Measurements from ENCODE around the gene STXBP1.

Gene STXBP1

GRCh38 chr9:127712371-127712770 lies 100.3 kb downstream of the STXBP1 start:
- H3K4me3 ChIP-seq (ENCODE audit: control insufficient read depth in 1 of 7, extremely low read depth in 1 of 7, insufficient read depth in 4 of 7, low read depth in 2 of 7, low read length in 6 of 7) = no peak overlapping the region
- no peak overlapping the region for H3K27ac ChIP-seq (ENCODE audit: insufficient read depth in 1 of 2, low read depth in 1 of 2, low read length in 2 of 2, poor library complexity in 1 of 2, severe bottlenecking in 2 of 2)
- POLR2A ChIA-PET = no interaction called here
- DNase-seq = no peak
- H3K9me3 ChIP-seq (ENCODE audit: control extremely low read depth in 1 of 5, control insufficient read depth in 4 of 5, insufficient read depth in 2 of 5, low read depth in 1 of 5, low read length in 4 of 5) = peaks cover 0 to 5% (median 0%) of the 10 kb centered on the region in 5 experiments
- H3K4me1 ChIP-seq (ENCODE audit: control extremely low read depth in 1 of 4, control insufficient read depth in 4 of 4, insufficient read depth in 4 of 4, low read length in 3 of 4) = peaks cover 0 to 28% (median 27%) of the 10 kb centered on the region in 4 experiments
- peaks cover 0 to 4% (median 0%) of the 10 kb centered on the region in 5 experiments for H3K27me3 ChIP-seq (replicated peaks in 2 of 5; ENCODE audit: control insufficient read depth in 4 of 5, insufficient read depth in 5 of 5, low read length in 4 of 5)
- no peaks in the 10 kb centered on the region for H3K36me3 ChIP-seq (ENCODE audit: control insufficient read depth in 4 of 4, insufficient read depth in 4 of 4, low read length in 3 of 4)
- CTCF ChIA-PET = interaction anchor here (1.2 to 1.6 kb wide), 2 partner anchors 21 to 22 kb away, joined by 3 read pairs; partner anchors contain the start of gene TOR2A
- 93% methylated on average over 10 of the region's 11 CpGs for WGBS (ENCODE audit: insufficient coverage)

- ChIA-PET CTCF (interaction anchor here (1.2 to 2.1 kb wide), 2 partner anchors 8 to 22 kb away, joined by 3 to 5 read pairs; partner anchors contain the start of gene TOR2A), POLR2A (no interaction called here)
- Histone ChIP-seq H3K27ac (ENCODE audit: insufficient read depth in 1 of 2, low read depth in 1 of 2, low read length in 2 of 2, poor library complexity in 1 of 2, severe bottlenecking in 2 of 2) (no peak overlapping the region), H3K27me3 (replicated peaks in 2 of 5; ENCODE audit: control insufficient read depth in 4 of 5, insufficient read depth in 5 of 5, low read length in 4 of 5) (peaks cover 0 to 4% (median 0%) of the 10 kb centered on the region in 5 experiments), H3K36me3 (ENCODE audit: control insufficient read depth in 4 of 4, insufficient read depth in 4 of 4, low read length in 3 of 4) (no peaks in the 10 kb centered on the region), H3K4me3 (ENCODE audit: control insufficient read depth in 1 of 7, extremely low read depth in 1 of 7, insufficient read depth in 4 of 7, low read depth in 2 of 7, low read length in 6 of 7) (no peak overlapping the region), H3K9me3 (ENCODE audit: control extremely low read depth in 1 of 5, control insufficient read depth in 4 of 5, insufficient read depth in 2 of 5, low read depth in 1 of 5, low read length in 4 of 5) (peaks cover 0 to 5% (median 0%) of the 10 kb centered on the region in 5 experiments), H3K4me1 (ENCODE audit: control extremely low read depth in 1 of 4, control insufficient read depth in 4 of 4, insufficient read depth in 4 of 4, low read length in 3 of 4) (peaks cover 0 to 28% (median 26%) of the 10 kb centered on the region in 4 experiments)
- WGBS (ENCODE audit: insufficient coverage) = 98% methylated on average over 8 of the region's 10 CpGs
- no peak for DNase-seq
Observed at GRCh38 chr9:127712867-127713266, 100.8 kb downstream of the STXBP1 start.

- H3K27me3 ChIP-seq (replicated peaks in 2 of 5; ENCODE audit: control insufficient read depth in 4 of 5, insufficient read depth in 5 of 5, low read length in 4 of 5) = peaks cover 0 to 4% (median 0%) of the 10 kb centered on the region in 5 experiments
- H3K27ac ChIP-seq (ENCODE audit: insufficient read depth in 1 of 2, low read depth in 1 of 2, low read length in 2 of 2, poor library complexity in 1 of 2, severe bottlenecking in 2 of 2) = no peak overlapping the region
- ChIA-PET POLR2A (interaction anchor here (0.5 to 0.6 kb wide), 2 partner anchors 22 to 60 kb away, joined by 3 read pairs; no protein-coding TSS in a partner anchor), CTCF (interaction anchor here (1.3 to 2.1 kb wide), 2 partner anchors 9 to 11 kb away, joined by 4 to 5 read pairs; no protein-coding TSS in a partner anchor)
- H3K36me3 ChIP-seq (ENCODE audit: control insufficient read depth in 4 of 4, insufficient read depth in 4 of 4, low read length in 3 of 4) = no peaks in the 10 kb centered on the region
- WGBS (ENCODE audit: insufficient coverage) = 84% methylated on average over 16 of the region's 19 CpGs
- H3K4me1 ChIP-seq (ENCODE audit: control extremely low read depth in 1 of 4, control insufficient read depth in 4 of 4, insufficient read depth in 4 of 4, low read length in 3 of 4) = peaks cover 0 to 30% (median 26%) of the 10 kb centered on the region in 4 experiments
- H3K4me3 ChIP-seq (ENCODE audit: control insufficient read depth in 1 of 7, extremely low read depth in 1 of 7, insufficient read depth in 4 of 7, low read depth in 2 of 7, low read length in 6 of 7) = peak overlapping the region in 3 of 7 experiments; percentile 6 to 89 (median 11)
- DNase-seq = no peak
- H3K9me3 ChIP-seq (ENCODE audit: control extremely low read depth in 1 of 5, control insufficient read depth in 4 of 5, insufficient read depth in 2 of 5, low read depth in 1 of 5, low read length in 4 of 5) = no peaks in the 10 kb centered on the region
Observed at GRCh38 chr9:127714020-127714750, 102.1 kb downstream of the STXBP1 start.

GRCh38 chr9:127714951-127715469 lies 102.9 kb downstream of the STXBP1 start:
- Histone ChIP-seq H3K27ac (ENCODE audit: insufficient read depth in 1 of 2, low read depth in 1 of 2, low read length in 2 of 2, poor library complexity in 1 of 2, severe bottlenecking in 2 of 2) (peak overlapping the region in 1 of 2 experiments; percentile 81), H3K4me3 (ENCODE audit: control insufficient read depth in 1 of 7, extremely low read depth in 1 of 7, insufficient read depth in 4 of 7, low read depth in 2 of 7, low read length in 6 of 7) (peak overlapping the region; percentile 59 to 91 (median 84)), H3K27me3 (replicated peaks in 2 of 5; ENCODE audit: control insufficient read depth in 4 of 5, insufficient read depth in 5 of 5, low read length in 4 of 5) (peaks cover 0 to 4% (median 0%) of the 10 kb centered on the region in 5 experiments), H3K4me1 (ENCODE audit: control extremely low read depth in 1 of 4, control insufficient read depth in 4 of 4, insufficient read depth in 4 of 4, low read length in 3 of 4) (peaks cover 0 to 32% (median 26%) of the 10 kb centered on the region in 4 experiments), H3K9me3 (ENCODE audit: control extremely low read depth in 1 of 5, control insufficient read depth in 4 of 5, insufficient read depth in 2 of 5, low read depth in 1 of 5, low read length in 4 of 5) (no peaks in the 10 kb centered on the region), H3K36me3 (ENCODE audit: control insufficient read depth in 4 of 4, insufficient read depth in 4 of 4, low read length in 3 of 4) (no peaks in the 10 kb centered on the region)
- POLR2A ChIA-PET = interaction anchor here (0.6 to 1.5 kb wide), 2 partner anchors 9 to 20 kb away, joined by 3 to 5 read pairs; partner anchors contain the start of gene TOR2A
- DNase-seq = no peak
- CTCF ChIA-PET = interaction anchor here (0.7 to 2.5 kb wide), 6 partner anchors 10 to 206 kb away, joined by 3 to 9 read pairs (median 4); partner anchors contain the start of gene TOR2A
- WGBS (ENCODE audit: insufficient coverage) = 0% methylated on average over 32 of the region's 44 CpGs

DNA sequence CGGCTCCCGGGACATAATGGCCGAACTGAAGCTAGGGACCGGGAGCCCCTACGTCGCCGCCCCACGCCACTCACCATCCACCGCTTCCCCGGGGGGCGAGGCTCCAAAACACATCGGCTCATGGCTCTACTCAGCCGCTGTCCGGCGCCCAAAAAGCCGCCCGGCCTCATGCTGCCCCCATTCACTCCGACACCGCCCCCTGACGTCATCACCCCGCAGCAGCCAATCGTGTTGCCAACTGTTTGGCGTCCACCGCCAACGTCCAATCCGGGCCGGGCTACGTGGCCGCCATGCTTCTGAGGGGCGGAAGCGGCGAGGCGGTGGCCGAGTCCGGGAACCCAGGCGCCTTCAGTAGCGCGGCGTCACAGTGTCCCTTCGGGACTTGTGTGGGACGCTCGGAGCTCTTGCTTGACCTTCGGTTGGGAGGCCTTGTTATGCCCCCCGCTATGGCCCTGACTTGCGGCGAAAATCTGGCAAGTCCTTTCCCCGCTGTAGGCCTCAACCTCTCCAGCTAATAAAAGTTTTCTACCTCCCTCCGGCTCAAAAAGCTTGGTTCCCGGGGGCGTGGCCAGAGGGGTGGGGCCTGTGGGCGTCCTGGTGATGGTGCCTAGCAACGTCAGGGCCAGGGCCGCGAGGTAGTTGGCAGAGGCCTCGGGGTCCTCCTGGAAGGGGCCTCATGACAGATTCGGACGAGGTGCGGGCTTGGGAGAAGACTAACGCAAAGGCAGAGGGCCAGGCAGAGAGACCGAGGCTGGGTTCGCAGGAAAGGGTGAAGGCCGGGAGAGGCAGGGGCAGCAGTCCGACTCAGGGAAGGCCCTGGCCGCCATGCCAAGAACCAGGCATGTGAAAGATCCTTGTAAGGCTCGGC lies 103.6 kb downstream of the STXBP1 start, which contains the start of the genes PTRH1 and TTC16:
Gene PTRH1, minus strand, starts transcription at position 194 of the 868 bp plus-strand sequence. Its CDS starts 24 bp downstream, at position 170.
Gene TTC16, plus strand, starts transcription at position 610 of the 868 bp plus-strand sequence. Its CDS starts 67 bp downstream, at position 677.
- WGBS (ENCODE audit: insufficient coverage) = 8% methylated on average over 61 of the region's 65 CpGs
- DNase-seq = peak; percentile 95 to 97 (median 97)
- Histone ChIP-seq H3K4me1 (ENCODE audit: control extremely low read depth in 1 of 4, control insufficient read depth in 4 of 4, insufficient read depth in 4 of 4, low read length in 3 of 4) (peaks cover 0 to 30% (median 26%) of the 10 kb centered on the region in 4 experiments), H3K27ac (ENCODE audit: insufficient read depth in 1 of 2, low read depth in 1 of 2, low read length in 2 of 2, poor library complexity in 1 of 2, severe bottlenecking in 2 of 2) (peak within 1 kb of the TSS; percentile 25 to 81), H3K27me3 (replicated peaks in 2 of 5; ENCODE audit: control insufficient read depth in 4 of 5, insufficient read depth in 5 of 5, low read length in 4 of 5) (peaks cover 0 to 4% (median 0%) of the 10 kb centered on the region in 5 experiments), H3K4me3 (ENCODE audit: control insufficient read depth in 1 of 7, extremely low read depth in 1 of 7, insufficient read depth in 4 of 7, low read depth in 2 of 7, low read length in 6 of 7) (peak within 1 kb of the TSS; percentile 59 to 91 (median 84)), H3K9me3 (ENCODE audit: control extremely low read depth in 1 of 5, control insufficient read depth in 4 of 5, insufficient read depth in 2 of 5, low read depth in 1 of 5, low read length in 4 of 5) (no peaks in the 10 kb centered on the region), H3K36me3 (ENCODE audit: control insufficient read depth in 4 of 4, insufficient read depth in 4 of 4, low read length in 3 of 4) (no peaks in the 10 kb centered on the region)
- CTCF ChIA-PET = interaction anchor here (0.7 to 2.5 kb wide), 6 partner anchors 12 to 205 kb away, joined by 3 to 9 read pairs (median 3); partner anchors contain the start of gene TOR2A
- POLR2A ChIA-PET = interaction anchor here (0.6 to 1.5 kb wide), 2 partner anchors 9 to 19 kb away, joined by 3 to 5 read pairs; partner anchors contain the start of gene TOR2A

DNA sequence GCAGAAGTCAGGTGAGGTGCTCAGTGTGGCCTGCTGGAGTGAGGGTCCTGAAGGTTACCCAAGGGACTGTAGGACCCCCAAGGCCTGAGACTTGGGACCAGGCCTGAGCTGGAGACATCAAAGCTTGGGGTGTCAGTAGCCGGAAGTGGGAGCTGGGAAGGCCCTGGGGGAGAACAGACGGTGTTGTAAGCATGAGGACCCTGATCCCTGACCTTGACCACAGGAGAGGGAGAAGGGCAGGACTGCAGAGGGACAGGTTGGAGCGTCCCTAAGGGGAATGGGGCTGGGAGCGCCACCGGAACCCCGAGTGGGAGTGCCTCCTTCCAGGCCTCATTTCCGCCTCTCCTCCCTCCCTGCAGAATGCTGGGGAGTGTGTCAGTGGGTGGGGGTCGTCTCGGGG lies 104.3 kb downstream of the STXBP1 start:
- peak overlapping the region in 3 of 7 experiments; percentile 78 to 89 (median 84) for H3K4me3 ChIP-seq (ENCODE audit: control insufficient read depth in 1 of 7, extremely low read depth in 1 of 7, insufficient read depth in 4 of 7, low read depth in 2 of 7, low read length in 6 of 7)
- POLR2A ChIA-PET = interaction anchor here (1.5 kb wide), 1 partner anchor 19 kb away, joined by 5 read pairs; the partner anchor contains the start of gene TOR2A
- H3K36me3 ChIP-seq (ENCODE audit: control insufficient read depth in 4 of 4, insufficient read depth in 4 of 4, low read length in 3 of 4) = no peaks in the 10 kb centered on the region
- peaks cover 0 to 4% (median 0%) of the 10 kb centered on the region in 5 experiments for H3K27me3 ChIP-seq (replicated peaks in 2 of 5; ENCODE audit: control insufficient read depth in 4 of 5, insufficient read depth in 5 of 5, low read length in 4 of 5)
- no peaks in the 10 kb centered on the region for H3K9me3 ChIP-seq (ENCODE audit: control extremely low read depth in 1 of 5, control insufficient read depth in 4 of 5, insufficient read depth in 2 of 5, low read depth in 1 of 5, low read length in 4 of 5)
- no peak for DNase-seq
- peaks cover 0 to 23% (median 21%) of the 10 kb centered on the region in 4 experiments for H3K4me1 ChIP-seq (ENCODE audit: control extremely low read depth in 1 of 4, control insufficient read depth in 4 of 4, insufficient read depth in 4 of 4, low read length in 3 of 4)
- WGBS (ENCODE audit: insufficient coverage) = 95% methylated on average over 7 of the region's 9 CpGs
- CTCF ChIA-PET = interaction anchor here (0.7 to 2.5 kb wide), 2 partner anchors 18 to 131 kb away, joined by 3 to 9 read pairs; partner anchors contain the start of gene TOR2A
- H3K27ac ChIP-seq (ENCODE audit: insufficient read depth in 1 of 2, low read depth in 1 of 2, low read length in 2 of 2, poor library complexity in 1 of 2, severe bottlenecking in 2 of 2) = peak overlapping the region in 1 of 2 experiments; percentile 25

All from common myeloid progenitor, CD34-positive (primary cell).